K562 (cell line): Measurements from ENCODE around the gene TCF4. TPM values are rescaled to one million over a fixed set of nuclear protein-coding genes. Genes with fewer than 3 reads are reported as not detected.

Experiments
- ATAC-seq: fragments of 200-7000 bp; cut with Tn5 transposase; 3 replicates; pipeline ENCODE4 v1.9.1; 2020; ENCODE audit warnings: moderate library complexity
- BruUV-seq: library from RNA; stranded (reverse); fragments of 400-500 nt; replicated peaks from 2 replicates; lab custom pipeline; 2021; lab: Mats Ljungman, UMichigan
- CTCF ChIA-PET: fragments of 300-600 bp; formaldehyde crosslinking; extraction: SDS; loops from one replicate; lab custom pipeline; 2021; ENCODE audit warnings: low intra/inter-chr PET ratio; lab: Yijun Ruan, JAX
- POLR2A ChIA-PET: fragments of 300-600, 350-650 bp; sonication (Branson Sonifier 250); formaldehyde crosslinking; extraction: SDS; loops from one replicate; lab custom pipeline; 2021; ENCODE audit warnings: antibody characterized with exemption, inconsistent platforms; lab: Yijun Ruan, JAX
- DNase-seq, 4 experiments: peaks; one replicate each; pipeline versions ENCODE4 v3.0.0 to v3.0.0-alpha.2; 2011 to 2018; ENCODE audit warnings: low spot score in 3 of 4, mixed read lengths in 3 of 4; ENCODE audit errors: extremely low read depth in 1 of 4
- FAIRE-seq: peaks from 2 replicates; lab custom pipeline; 2011; peaks lifted over from hg19 to GRCh38; lab: Jason Lieb, UNC
- H2AFZ ChIP-seq: 2 replicates; pipeline ENCODE4 v1.6.0; 2011; ENCODE audit warnings: low read depth, low read length, control low read depth, inconsistent platforms
- H3K27ac ChIP-seq: fragments of 200-600 bp; 3 replicates; pipeline ENCODE4 v1.8.0; 2011; ENCODE audit warnings: low read depth, mild to moderate bottlenecking, control low read depth, inconsistent platforms, low read length, moderate library complexity, mixed read lengths; ENCODE audit errors: extremely low read depth
- H3K27me3 ChIP-seq, 2 experiments: fragments of 300-600 bp in 1 of 2; 2 replicates in 1 of 2; 3 replicates in 1 of 2; pipeline versions ENCODE4 v1.6.0 to v1.8.0; 2011; ENCODE audit warnings: inconsistent platforms in 2 of 2, low read length in 2 of 2, mild to moderate bottlenecking in 1 of 2, mixed read lengths in 1 of 2, moderate library complexity in 1 of 2; ENCODE audit not compliant: control insufficient read depth in 2 of 2, insufficient read depth in 2 of 2
- H3K36me3 ChIP-seq: fragments of 300-600 bp; 3 replicates; pipeline ENCODE4 v1.8.0; 2011; ENCODE audit warnings: mild to moderate bottlenecking, low read length, inconsistent platforms; ENCODE audit not compliant: control insufficient read depth, insufficient read depth
- H3K4me1 ChIP-seq, 2 experiments: fragments of 200-600 bp in 1 of 2; replicated peaks in 1 of 2; 2 replicates in 1 of 2; 3 replicates in 1 of 2; pipeline versions ENCODE4 v1.5.1 to v1.8.0; 2011; ENCODE audit warnings: inconsistent platforms in 2 of 2, low read length in 2 of 2, mild to moderate bottlenecking in 1 of 2, mixed read lengths in 1 of 2, moderate library complexity in 1 of 2; ENCODE audit not compliant: control insufficient read depth in 2 of 2, insufficient read depth in 2 of 2
- H3K4me2 ChIP-seq: 2 replicates; pipeline ENCODE4 v1.6.1; 2011; ENCODE audit warnings: low read length, control low read depth, inconsistent platforms, mixed read lengths; ENCODE audit not compliant: insufficient read depth
- H3K4me3 ChIP-seq: fragments of 200-600 bp; sonication (generic), shearing (Covaris generic); 2 replicates; pipeline ENCODE4 v1.5.1; 2016; ENCODE audit warnings: control low read depth, inconsistent platforms
- H3K79me2 ChIP-seq: fragments of 200-600 bp; 3 replicates; pipeline ENCODE4 v1.8.0; 2011; ENCODE audit warnings: low read length, inconsistent platforms; ENCODE audit not compliant: control insufficient read depth, insufficient read depth
- H3K9ac ChIP-seq, 2 experiments: 2 replicates each; pipeline versions ENCODE4 v1.6.0 to v1.6.1; 2011; ENCODE audit warnings: low read depth in 2 of 2, low read length in 2 of 2, control low read depth in 1 of 2, inconsistent platforms in 1 of 2, mild to moderate bottlenecking in 1 of 2, mixed read lengths in 1 of 2; ENCODE audit not compliant: insufficient read depth in 1 of 2
- H3K9me1 ChIP-seq: one replicate; pipeline ENCODE4 v1.6.0; 2011; ENCODE audit warnings: inconsistent platforms, mild to moderate bottlenecking, low read length, moderate library complexity; ENCODE audit not compliant: control insufficient read depth, insufficient read depth
- H3K9me3 ChIP-seq: replicated peaks from 2 replicates; pipeline ENCODE4 v1.5.1; 2011; ENCODE audit warnings: low read depth, low read length, inconsistent platforms; ENCODE audit not compliant: control insufficient read depth, insufficient read depth
- H4K20me1 ChIP-seq: replicated peaks from 2 replicates; pipeline ENCODE4 v1.6.1; 2011; ENCODE audit warnings: low read length, inconsistent platforms, mixed read lengths; ENCODE audit not compliant: control insufficient read depth, insufficient read depth
- CTBP1 ChIP-seq: fragments of 450-650 bp; IDR thresholded peaks from 2 replicates; pipeline ENCODE4 v1.6.1; 2016; ENCODE audit warnings: borderline replicate concordance
- DMBX1 ChIP-seq: fragments of 250-450 bp; sonication (Bioruptor Pico); IDR thresholded peaks from 2 replicates; pipeline ENCODE4 v1.8.0; 2022; ENCODE audit warnings: inconsistent platforms, mild to moderate bottlenecking, moderate library complexity, borderline replicate concordance
- FOXK1 ChIP-seq: sonication (generic); formaldehyde crosslinking; IDR thresholded peaks from 2 replicates; pipeline ENCODE4 v1.8.0; 2022; ENCODE audit warnings: missing genetic modification reagents, mild to moderate bottlenecking, borderline replicate concordance
- HMG20A ChIP-seq: fragments of 450-650 bp; formaldehyde crosslinking; conservative IDR thresholded peaks from 2 replicates; pipeline ENCODE4 v1.4.0; 2020; ENCODE audit warnings: mild to moderate bottlenecking, mixed read lengths
- MXD1 ChIP-seq: fragments of 250-450 bp; sonication (Bioruptor Pico); IDR thresholded peaks from 2 replicates; pipeline ENCODE4 v1.8.0; 2021; ENCODE audit warnings: borderline replicate concordance, mild to moderate bottlenecking, moderate library complexity; ENCODE audit not compliant: poor library complexity, severe bottlenecking
- PRMT5 ChIP-seq: sonication (generic); formaldehyde crosslinking; IDR thresholded peaks from 2 replicates; pipeline ENCODE4 v1.5.0; 2020; ENCODE audit warnings: missing genetic modification reagents
- PTRF ChIP-seq: fragments of 450-650 bp; IDR thresholded peaks from 2 replicates; pipeline ENCODE4 v1.6.1; 2016; ENCODE audit warnings: mild to moderate bottlenecking, missing genetic modification characterization, missing compliant biosample characterization
- RNF219 ChIP-seq: fragments of 250-450 bp; sonication (Bioruptor Pico); IDR thresholded peaks from 2 replicates; pipeline ENCODE4 v1.5.0; 2022; ENCODE audit warnings: mild to moderate bottlenecking
- RREB1 ChIP-seq: fragments of 250-450 bp; sonication (Bioruptor Pico); IDR thresholded peaks from 2 replicates; pipeline ENCODE4 v1.4.0; 2020
- SIN3B ChIP-seq: fragments of 450-650 bp; IDR thresholded peaks from 2 replicates; pipeline ENCODE4 v1.6.1; 2017; ENCODE audit warnings: low read depth, mild to moderate bottlenecking, moderate library complexity
- ZBTB34 ChIP-seq: fragments of 250-450 bp; sonication (Bioruptor Pico); IDR thresholded peaks from 2 replicates; pipeline ENCODE4 v1.8.0; 2021; ENCODE audit warnings: mild to moderate bottlenecking, moderate library complexity
- ZNF239 ChIP-seq: fragments of 250-450 bp; sonication (Bioruptor Pico); IDR thresholded peaks from 2 replicates; pipeline ENCODE4 v1.4.0; 2020; ENCODE audit warnings: mild to moderate bottlenecking
- ZNF75A ChIP-seq: fragments of 450-650 bp; formaldehyde crosslinking; IDR thresholded peaks from 2 replicates; pipeline ENCODE4 v1.4.0; 2020; ENCODE audit warnings: mild to moderate bottlenecking
- WGBS: fragments of 100-300 bp; shearing (Covaris generic); methylation state at CpG from one replicate; pipeline ENCODE4 v1.1.6; 2016; ENCODE audit warnings: low coverage, mixed read lengths; ENCODE audit not compliant: insufficient coverage; ENCODE audit errors: missing lambda C conversion rate; 5-methylcytosine and 5-hydroxymethylcytosine counted together
- in situ Hi-C: fragments of 300-500 bp; cut with MboI; formaldehyde crosslinking; loops from 4 replicates; pipeline ENCODE4 v1.15.0; 2018; ENCODE audit warnings: inconsistent platforms, mixed read lengths
- intact Hi-C: fragments of 100-400 bp; cut with micrococcal nuclease; formaldehyde crosslinking; loops from 2 replicates; pipeline ENCODE4 v1.14.2; 2022
- polyA plus RNA-seq, 8 experiments: library from polyadenylated mRNA; depleted of rRNA in 4 of 8; stranded (reverse) in 5 of 8; unstranded in 3 of 8; fragments of >200 nt; fragmentation: Nextera tagmentation in 2 of 8; fragmentation: Illumina TruSeq in 1 of 8; extraction: Ambion mirVana in 2 of 8; extraction: Trizol in 1 of 8; gene quantifications; 2 replicates each; pipeline versions ENCODE4 v1.2.1 to v1.2.3, GENCODE V29; 2011 to 2014; ENCODE audit warnings: inconsistent platforms in 1 of 8, missing spikeins in 1 of 8
- total RNA-seq, 7 experiments: library from RNA; depleted of rRNA in 6 of 7; stranded (reverse); fragments of >200 nt in 6 of 7; fragmentation: Illumina TruSeq in 2 of 7; extraction: Trizol in 2 of 7; gene quantifications; 2 replicates each; pipeline versions ENCODE4 v1.2.1 to v1.2.3, GENCODE V29; 2011 to 2021; ENCODE audit warnings: low replicate concordance in 1 of 7

The TCF4 gene
- total and polyA plus RNA-seq, 9 of the 15 experiments (the other 6 are each of a cell fraction or from before 2014, with no cell fraction given): 4.8 to 24.7 (median 15.2) TPM

- intact Hi-C loops: no loop called here
- Histone ChIP-seq H2AFZ (no peak overlapping the region), H3K9ac (no peak overlapping the region), H3K4me2 (no peak overlapping the region), H3K36me3 (no peaks in the 10 kb centered on the region), H3K79me2 (no peaks in the 10 kb centered on the region), H4K20me1 (no peaks in the 10 kb centered on the region), H3K4me3 (no peak overlapping the region), H3K4me1 (no peaks in the 10 kb centered on the region), H3K27ac (no peak overlapping the region), H3K9me1 (no peaks in the 10 kb centered on the region), H3K27me3 (no peaks in the 10 kb centered on the region), H3K9me3 (no peaks in the 10 kb centered on the region)
- DNase-seq (no peak), FAIRE-seq (no peak), ATAC-seq (no peak)
- in situ Hi-C loops: no loop called here
- CTCF ChIA-PET: no interaction called here
- POLR2A ChIA-PET: interaction anchor here (0.6 kb wide), 1 partner anchor 72 kb away, joined by 3 read pairs; no protein-coding TSS in a partner anchor
- WGBS: 0% methylated on average over 2 of the region's 2 CpGs
- BruUV-seq: no TSS peak
- TF ChIP-seq ZBTB34 (CRISPR knock-in tag): no peak
- no peak for TF ChIP-seq MXD1 (CRISPR knock-in tag)
- TF ChIP-seq PRMT5 (CRISPR knock-in tag): no peak
- no peak for TF ChIP-seq SIN3B
- TF ChIP-seq CTBP1: no peak
- no peak for TF ChIP-seq PTRF (tag)
- no peak for TF ChIP-seq ZNF75A (CRISPR knock-in tag)
- no peak for TF ChIP-seq DMBX1
- TF ChIP-seq HMG20A (CRISPR knock-in tag): no peak
- TF ChIP-seq FOXK1 (CRISPR knock-in tag): no peak
- TF ChIP-seq RREB1 (CRISPR knock-in tag): no peak
- TF ChIP-seq ZNF239 (CRISPR knock-in tag): no peak
- no peak for TF ChIP-seq RNF219 (CRISPR knock-in tag)
Observed at GRCh38 chr18:55173291-55173690, 414.7 kb downstream of the TCF4 start.
